Esophagus mucosa (tissue), 1 donor: Measurements from ENCODE around the gene ASAP2. TPM values are rescaled to one million over a fixed set of nuclear protein-coding genes. Genes with fewer than 3 reads are reported as not detected.

Source experiments
- ATAC-seq: fragments of 200-7000 bp; cut with Tn5 transposase; one replicate; pipeline ENCODE4 v1.9.1; 2020
- total RNA-seq: library from RNA; stranded (reverse); gene quantifications from one replicate; pipeline ENCODE4 v1.2.4, GENCODE V29; 2023
- donor health status: DM: yes; HTN: yes; CAD: no.

ASAP2 gene
- total RNA-seq, 1 donor from 2014 or later: 6.4 TPM

DNA sequence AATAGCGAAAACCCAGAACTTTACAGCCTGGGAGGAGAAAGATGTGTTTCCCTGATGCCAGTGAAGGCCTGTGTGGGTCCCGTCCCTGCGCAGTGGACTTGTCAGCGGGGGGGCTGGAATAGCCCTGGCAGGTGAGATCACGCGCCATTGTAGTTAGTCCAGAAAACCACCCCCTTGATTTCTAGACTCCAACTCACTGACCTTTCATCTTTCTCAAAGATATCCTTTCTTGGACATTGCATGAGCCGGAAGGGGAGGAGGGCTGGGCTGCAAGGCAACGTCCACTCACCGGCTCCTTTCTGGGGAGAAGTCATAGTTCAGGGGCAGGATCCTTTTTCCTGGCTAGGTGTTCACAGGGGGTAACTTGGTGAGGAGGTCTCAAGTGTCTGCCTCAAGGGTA, 22.3 kb upstream of the ASAP2 start:
- ATAC-seq: no peak

DNA sequence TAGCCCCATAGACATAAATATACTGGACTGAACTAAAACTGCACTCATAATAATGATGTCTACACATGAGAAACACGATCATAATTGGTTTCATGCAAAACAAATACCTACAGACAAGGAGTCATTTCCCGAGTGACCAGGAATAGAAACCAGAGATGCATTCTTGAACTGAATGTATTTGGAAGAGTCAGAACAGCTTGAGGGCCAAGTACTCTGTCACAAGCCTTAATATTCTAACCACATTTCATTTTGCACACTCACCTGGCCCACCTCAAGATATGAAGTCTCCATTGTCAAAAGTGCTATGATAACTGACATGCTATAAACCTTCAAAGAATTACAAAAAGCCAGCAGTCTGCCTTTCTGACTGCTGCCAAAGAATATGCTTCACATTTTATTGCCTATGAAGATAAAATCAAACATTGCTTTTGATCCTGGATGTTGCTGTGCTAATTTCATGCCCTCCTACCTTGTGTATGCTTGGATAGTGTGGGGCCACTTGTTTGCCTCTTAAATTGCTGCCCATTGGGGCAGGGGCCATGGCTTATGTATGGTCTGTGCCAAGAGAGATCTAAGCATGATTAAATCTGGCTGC, 18.9 kb upstream of the ASAP2 start:
- no peak for ATAC-seq

DNA sequence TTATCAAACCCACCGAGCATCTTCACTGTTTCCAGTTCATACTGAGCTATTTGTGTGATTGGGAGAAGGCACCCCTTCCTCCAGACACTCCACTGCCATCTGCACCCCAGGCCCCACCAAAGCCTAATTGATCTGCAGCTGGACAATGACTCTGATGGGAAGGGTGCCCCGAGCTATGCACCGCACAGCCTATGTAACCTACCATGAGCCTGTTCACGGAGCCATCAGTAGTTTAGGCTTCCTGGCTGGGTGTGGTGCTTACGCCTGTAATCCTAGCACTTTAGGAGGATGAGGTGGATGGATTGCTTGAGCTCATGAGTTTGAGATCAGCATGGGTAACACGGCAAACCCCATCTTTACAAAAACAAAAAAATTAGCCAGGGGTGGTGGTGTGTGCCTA, 17.8 kb upstream of the ASAP2 start:
- no peak for ATAC-seq

DNA sequence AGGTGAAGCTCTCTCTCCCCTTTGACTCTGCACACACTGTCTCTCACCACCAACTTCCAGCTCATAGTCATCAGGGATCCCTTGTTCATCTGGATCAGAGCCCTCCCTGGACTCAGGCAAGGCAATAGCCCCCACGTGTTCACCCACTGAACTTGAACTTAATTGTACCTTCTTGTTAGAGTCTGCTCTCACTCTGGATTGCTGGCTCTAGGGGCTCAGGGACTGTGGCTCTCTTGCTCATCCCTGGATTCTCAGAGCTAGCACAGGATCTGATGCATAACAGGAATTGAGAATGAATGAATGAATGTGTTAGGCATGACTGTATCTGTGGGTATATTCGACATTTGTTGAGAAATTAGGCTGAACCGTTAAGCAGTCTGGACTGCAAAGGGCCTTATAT, 16.7 kb upstream of the ASAP2 start:
- ATAC-seq: no peak

DNA sequence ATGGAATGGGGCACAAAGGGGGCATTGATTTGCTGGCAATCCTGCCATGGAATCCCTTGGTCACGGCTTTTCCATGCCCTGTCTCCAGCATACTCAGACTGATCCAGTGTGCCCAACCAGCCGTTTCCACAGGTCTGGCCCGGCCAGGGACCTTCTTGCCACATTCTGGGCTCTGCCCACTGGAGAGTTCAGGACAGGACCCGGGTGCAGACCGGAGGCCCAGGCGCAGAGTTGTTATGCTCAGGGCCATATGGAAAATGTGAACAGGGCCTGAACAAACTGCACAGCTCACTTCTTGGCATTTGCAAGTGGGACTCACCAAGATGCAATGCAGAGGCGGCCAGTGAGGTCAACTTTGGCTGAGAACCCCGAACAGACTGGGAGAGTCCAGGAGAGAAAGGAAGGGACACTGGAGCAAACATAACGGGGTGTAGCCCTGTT, 15.6 kb upstream of the ASAP2 start:
- ATAC-seq: peak; percentile 31

DNA sequence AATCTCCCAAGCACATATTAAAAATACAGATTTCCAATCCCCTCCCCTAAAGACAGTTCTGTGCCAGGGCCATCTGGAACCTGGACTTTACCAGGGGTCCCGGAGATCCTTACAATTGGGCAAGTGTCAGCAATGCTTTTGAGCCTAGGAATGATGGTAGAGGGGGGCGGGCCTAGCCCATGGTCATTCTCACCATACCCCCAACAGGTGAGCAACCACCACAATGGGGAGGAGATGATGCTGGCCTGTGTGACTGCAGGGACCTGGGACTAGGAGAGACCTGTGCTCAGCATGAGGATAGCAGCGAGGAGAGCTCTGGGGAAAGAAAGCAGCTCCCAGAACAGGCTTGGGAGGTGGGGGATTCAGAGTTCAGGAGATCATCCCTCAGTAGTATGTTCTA, 13.9 kb upstream of the ASAP2 start:
- no peak for ATAC-seq

DNA sequence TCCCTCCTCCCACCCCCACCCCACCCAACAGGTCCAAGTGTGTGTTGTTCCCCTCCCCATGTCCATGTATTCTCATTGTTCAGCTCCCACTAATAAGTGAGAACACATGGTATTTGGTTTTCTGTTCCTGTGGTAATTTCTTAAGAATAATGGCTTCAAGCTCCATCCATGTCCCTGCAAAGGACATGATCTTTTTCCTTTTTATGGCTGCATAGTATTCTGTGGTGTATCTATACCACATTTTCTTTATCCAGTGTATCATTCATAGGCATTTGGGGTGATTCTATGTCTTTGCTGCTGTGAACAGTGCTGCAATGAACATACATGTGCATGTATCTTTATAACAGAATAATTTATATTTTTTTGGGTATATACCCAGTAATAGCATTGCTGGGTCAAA, 12.3 kb upstream of the ASAP2 start:
- ATAC-seq: no peak

DNA sequence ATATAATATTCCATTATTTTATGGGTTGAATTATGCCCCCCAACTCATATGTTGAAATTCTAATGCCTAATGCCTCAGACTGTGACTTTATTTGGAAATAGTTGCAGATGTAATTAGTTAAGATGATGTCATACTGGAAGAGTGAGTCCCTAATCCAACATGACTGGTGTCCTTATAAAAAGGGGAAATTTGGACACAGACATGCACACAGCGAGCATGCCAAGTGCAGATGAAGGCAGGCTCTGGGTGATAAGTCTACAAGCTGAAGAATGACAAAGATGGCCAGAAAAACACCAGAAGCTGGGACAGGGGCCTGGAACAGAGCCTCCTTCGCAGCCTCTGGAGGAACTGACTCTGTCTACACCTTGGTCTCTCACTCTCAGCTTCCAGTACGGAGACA, 10.0 kb upstream of the ASAP2 start:
- no peak for ATAC-seq

DNA sequence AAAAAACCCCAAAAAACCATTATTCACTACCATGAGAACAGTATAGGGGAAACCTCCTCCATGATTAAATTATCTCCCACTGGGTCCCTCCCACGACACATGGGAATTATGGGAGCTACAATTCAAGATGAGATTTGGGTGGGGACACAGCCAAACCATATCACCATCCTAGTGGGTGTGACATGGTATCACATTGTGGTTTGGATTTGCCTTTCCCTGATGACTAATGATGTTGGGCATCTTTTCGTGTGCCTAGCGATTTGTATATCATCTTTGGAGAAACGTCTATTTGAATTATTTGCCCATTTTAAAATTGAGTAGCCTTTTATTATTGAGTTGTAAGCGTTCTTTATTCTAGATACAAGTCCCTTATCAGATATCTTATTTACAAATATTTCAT, 8.7 kb upstream of the ASAP2 start:
- no peak for ATAC-seq

DNA sequence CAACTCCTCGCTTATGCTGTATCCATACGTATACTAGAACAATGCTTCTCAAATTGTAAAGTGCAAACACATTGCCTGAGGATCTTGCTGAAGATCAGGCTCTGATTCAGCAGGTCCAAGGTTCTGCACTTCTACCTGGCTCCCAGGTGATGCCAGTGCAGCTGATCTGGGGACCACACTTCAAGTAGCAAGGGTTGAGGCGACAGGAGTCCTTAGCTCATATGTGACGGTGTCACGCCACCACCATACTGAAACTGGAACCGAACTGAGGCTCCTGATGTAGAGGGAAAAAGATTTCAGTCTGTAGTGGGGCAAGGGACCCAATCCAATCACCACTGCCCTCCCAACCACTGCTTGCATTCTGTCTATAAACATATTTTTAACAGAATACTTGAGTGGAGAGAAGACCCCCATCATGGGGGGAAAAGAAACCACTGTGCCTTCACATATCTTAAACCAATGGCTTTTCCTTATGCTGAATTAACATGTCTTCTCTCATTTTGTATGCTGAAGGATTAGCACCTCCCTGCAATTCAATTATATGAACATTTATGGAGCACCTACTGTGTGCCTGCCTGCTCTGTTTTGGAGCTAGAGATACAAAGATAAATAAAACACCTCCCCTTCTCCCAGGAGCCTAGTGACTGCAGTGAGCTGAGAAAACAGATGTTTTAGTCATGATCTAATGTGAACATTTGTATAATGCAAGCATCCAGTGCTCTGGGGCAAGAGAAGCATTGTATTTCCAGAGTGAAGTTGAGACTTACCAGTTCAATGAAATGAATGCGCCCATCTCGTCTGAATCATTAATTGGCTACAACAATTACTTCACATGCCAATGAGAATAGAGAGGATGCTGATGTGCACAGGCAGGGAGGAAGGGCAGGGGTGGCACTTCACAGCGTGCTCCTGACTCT, 6.6 kb upstream of the ASAP2 start:
- no peak for ATAC-seq

DNA sequence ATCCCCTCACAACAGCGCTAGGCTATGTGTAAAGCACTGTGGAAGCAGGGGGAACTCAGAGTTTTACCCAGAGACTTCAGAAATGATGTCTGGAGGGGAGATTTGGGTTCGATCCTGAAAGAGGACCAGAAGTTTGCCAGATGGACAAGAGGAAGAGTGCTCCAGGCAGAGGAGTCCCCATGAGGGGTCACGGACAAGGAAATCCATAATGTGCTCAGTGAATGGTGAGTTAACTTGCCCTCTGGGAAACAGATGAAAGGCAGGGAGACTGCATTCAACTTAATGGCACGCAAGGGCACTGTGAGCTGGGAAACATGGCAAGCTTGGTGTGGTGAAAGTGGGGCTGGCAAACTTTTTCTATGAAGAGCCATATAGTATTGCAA, 6.0 kb upstream of the ASAP2 start:
- no peak for ATAC-seq

DNA sequence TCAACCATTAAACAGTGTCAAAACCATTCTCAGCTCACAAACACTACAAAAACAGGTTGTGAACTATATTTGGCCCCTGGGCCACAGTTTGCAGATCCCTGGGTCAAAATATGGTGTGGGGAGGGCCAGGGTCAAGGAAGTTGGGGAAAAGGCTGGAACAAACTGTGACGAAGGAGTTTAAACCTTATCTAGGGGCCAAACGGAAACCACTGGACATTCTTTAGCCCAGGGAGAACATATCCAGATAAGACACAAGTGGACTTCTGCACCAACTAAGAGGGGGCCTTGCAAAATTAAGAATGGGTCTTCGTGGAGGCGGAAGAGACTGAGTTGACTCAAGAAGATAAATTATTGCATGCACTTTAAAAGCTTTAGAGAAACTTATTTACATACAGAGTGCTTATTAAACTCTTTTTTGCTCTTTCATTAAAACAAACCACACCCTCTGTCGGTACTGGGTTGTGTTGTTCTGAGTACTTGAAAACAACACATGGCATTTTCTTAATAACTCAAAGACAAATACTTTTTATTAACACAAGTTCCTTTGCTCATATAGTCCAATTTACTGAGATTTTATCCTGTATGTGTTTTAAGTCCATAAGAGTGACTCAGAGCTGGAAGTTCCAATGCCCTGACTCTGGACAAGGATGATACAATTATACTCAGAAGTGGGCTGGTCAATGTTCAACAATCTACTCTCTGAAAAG, 5.3 kb upstream of the ASAP2 start:
- ATAC-seq: no peak

DNA sequence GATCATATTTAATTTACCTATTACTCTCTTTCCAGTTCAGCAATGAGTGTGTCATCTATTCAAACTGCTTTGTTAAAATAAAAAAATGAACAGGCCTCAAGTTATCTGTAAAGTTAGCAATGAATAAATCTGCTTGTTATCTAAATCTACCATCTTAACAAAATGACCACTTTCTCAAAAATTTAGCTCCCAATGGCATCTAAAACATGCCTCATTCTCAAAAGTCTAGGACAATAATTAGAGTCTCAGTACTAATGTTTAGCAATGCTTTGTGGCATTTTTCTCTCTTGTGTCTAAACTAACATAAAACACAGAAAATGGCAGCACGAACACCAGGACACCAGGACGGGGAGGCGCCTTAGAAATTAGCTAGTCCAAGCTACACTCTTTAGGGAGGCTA, 3.6 kb upstream of the ASAP2 start:
- no peak for ATAC-seq

DNA sequence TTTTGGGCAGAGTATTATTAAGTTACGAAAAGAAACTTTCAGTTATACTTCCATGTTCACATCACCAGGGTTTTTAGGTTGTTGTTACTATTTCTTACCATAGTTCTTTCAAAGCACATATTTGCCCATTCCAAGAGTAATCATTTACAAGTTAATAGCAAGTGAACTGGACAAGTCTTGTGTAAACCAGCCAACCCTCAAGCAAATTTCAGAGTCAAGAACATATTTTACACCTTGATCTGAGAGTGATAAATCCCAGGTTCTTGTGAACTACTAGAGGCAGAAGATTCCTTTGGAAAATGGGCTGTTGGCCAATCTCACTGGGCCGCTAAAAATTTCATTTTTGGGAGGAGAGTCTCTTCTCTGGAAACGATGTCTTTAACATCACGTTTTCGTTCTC, 2.7 kb upstream of the ASAP2 start:
- no peak for ATAC-seq

DNA sequence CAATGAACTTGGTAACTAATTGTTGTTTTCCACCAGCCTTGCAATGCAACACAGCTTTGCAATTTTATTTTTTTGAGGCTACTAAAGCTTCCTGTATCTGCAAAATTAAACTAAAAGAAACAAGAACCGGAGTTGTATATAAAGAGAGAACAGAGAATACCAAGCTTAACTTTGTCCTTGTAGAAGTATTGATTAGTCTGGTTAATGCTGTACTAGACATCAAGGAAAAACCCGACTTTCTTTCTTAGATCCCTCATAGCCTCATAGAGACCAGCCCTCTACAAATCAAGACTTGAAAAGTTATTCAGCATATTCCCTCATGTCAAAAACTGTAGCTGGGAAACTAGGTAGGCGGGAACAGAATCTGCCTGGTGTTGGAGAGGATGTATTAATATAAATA, 1.7 kb upstream of the ASAP2 start:
- ATAC-seq: no peak

DNA sequence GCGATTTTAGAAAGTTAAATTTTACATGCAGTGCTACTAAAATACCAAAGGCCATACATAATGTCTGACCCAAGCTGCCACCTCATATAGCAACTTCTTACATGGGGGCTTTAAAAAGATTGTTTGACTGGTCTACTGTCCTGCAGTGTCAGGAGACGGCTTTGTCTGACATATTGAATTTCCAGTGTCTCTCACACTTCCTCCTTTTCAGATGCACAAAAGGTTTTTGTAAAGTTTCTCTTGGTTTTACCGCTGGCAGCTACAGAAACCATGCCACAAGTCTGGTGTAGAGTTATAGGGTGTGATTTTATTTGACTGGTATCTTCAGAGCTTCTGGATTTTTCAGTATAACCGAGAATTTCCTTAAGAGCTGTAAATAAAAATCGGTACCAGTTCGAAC, 1.1 kb upstream of the ASAP2 start:
- no peak for ATAC-seq

DNA sequence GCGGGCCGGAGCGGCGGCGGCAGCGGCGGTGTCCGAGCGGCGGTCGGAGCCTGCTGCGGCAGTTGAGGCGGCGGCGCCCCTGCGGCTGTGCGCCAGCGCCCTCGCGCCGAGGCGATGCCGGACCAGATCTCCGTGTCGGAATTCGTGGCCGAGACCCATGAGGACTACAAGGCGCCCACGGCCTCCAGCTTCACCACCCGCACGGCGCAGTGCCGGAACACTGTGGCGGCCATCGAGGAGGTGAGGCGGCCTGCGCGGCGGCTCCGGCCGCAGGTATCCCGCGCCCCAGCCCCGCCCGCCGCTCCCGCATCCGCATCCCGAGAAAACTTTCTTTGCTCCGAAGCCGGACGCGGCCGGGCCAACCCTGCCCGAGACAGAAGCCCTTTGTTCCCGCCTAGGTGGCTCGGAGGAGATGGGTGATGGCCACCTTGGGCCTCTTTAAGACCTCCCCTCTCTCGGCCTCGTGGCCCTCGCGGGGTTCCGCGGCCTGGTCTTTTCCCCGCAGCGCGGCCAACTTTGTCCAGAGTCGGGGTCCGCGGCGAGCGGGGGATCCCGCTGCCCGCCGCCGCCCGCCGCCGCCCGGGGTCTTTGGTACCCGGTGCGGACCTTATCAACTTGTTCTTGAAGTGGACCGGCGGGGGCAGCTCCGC, 504 bp downstream of the ASAP2 start:
- ATAC-seq: peak; percentile 37

DNA sequence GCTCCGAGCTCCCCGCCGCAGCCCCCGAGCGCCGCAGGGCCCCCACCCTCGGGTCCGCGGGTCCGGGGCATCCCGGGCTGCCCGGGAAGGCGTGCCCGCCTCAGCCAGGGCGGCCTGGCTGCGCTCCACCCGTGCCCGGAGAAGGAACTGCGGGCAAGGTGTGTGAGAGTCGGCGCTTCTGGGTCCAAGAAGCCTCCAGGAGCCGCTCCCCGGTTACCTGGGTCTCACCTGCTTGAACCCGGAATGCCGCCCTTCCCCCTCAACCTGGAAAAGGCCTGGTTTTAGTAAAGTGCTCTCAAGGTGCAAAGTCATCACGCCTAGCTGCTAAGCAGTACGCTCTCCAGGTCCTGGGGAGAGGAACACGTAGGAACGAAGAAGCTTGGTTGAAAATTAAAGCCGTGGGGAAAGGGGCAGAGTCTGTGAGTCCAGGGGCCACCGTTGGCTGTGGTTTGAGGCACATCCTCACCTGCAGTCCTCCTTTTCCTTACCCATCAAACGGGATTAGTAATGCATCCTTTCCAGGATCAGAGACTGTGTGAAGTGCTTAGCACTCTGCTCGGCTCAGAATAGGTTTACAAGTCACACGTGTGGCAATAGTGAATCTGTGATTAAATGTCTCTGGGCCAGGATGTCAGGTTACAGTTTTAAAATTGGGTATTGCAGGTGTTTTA, 1.2 kb downstream of the ASAP2 start:
- ATAC-seq: peak; percentile 61

DNA sequence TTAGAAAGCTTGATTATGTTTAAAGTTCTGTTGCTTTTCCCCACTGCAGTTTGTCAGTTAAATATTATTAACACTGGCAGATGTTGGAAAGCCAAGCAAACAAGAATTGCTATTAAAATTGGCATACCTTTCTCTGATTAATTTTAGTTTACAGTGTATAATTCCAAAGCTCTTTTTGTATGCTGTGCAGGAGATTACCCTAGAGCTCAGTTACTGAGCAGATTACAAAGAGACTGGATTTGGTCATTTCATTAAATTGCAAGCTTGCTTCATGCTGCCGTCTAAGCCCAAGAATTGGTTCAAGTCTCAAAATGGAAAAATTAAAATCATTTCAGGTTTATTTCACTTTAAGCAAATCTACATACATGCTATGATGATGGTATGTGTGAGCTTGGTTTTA, 2.3 kb downstream of the ASAP2 start:
- ATAC-seq: no peak

DNA sequence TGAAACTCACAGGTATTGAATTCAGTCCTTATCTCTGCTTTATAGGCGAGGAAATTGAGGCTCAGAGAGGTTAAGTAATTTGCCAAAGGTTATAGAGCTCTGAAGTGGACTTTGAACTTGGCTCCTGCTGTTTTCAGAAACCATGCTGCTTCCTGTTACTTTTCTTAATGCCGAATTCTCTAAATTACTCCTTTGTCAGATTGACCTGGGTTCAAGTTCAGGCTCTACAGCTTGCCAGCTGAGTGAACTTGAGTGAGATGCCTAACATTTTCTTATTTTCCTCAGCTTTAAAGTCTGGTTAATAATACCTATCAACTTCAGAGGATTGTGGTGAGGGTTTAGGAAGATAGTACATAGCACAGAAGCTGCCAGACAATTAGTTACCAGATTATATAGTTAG, 3.4 kb downstream of the ASAP2 start:
- ATAC-seq: no peak

DNA sequence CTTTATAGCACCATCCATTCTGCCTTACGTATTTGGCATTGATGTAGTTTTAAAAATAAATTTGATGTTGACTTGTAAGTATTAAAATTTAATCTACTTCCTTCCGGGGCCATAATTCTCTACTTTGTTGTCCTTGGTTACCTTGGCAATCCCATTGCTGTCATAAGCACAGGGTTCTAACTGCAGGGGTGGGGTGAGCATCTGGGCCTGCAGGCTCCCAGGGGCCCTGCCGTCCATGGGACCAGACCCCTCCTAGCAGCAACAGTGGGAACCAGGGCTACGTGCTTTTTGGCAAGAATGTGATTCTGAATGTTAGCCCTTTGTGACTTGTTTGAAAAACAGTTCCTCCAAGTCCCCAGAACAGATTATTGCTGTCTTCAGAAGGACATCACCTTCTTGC, 4.9 kb downstream of the ASAP2 start:
- no peak for ATAC-seq

DNA sequence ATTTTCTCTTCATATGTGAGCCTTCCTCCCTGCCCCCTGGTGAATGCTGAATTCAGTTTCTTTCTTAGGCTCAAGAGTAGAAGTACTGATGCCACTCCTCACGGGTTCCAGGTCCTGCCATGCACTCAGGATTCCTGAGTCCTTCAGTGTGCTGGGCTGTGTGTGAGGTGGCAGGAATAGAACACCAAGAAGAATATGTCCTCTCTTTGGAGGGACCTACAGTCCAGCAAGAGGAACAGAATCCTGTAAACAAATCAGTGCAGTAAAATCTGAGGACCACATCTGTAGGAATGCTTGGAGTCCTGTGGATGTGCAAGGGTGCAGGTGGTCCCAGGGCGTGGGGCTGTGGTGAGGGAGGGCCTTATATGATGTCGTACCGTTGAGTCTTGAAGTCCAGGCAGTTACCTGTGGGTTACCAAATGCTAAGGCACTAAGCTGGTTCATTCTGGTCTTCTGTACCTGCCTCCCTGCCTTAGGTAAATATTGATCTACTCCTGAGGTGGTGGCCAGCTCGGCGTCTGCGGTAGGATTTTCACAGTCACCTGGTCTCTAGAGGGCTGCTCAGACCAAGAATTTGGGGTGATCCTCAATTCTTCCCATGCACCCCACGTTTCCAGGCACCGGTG, 5.5 kb downstream of the ASAP2 start:
- ATAC-seq: no peak
